Fibroblast of peridontal ligament (primary cell): ENCODE results near the gene FAM13A.
"Not testable (repeated sequence)": the region's sequence is repeated elsewhere in the genome, so short reads cannot be mapped to it uniquely, and the experiment has no call there.

Experiments
- DNase-seq: peaks from one replicate; pipeline ENCODE4 v3.0.0-alpha.2; 2010; ENCODE audit errors: extremely low read depth

Gene FAM13A

DNA sequence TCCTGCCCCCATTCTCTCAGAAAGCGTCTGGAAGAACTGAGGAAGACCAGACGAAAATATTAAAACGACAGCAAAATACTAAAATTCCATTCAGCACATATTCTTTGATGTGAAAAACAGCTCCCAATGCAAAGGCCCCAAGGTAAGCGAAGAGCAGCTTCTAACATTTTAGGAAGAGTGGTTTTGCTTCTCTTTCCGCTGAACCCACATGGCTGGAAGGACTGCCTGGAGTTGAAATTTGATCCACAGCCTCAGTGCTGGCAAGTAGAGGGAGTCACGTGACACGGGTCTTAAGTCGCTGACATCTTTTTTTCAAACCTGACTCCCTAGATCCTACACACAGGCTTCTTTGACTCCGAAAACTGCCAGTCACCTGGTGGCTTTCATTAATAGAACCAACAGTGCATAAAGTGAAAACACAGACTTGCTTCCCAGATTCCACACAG lies at the start of gene FAM13A:
Gene FAM13A, minus strand, starts transcription at position 233 of the 446 bp plus-strand sequence. Its CDS starts 221 bp downstream, at position 12.
- DNase-seq: peak; percentile 98

DNA sequence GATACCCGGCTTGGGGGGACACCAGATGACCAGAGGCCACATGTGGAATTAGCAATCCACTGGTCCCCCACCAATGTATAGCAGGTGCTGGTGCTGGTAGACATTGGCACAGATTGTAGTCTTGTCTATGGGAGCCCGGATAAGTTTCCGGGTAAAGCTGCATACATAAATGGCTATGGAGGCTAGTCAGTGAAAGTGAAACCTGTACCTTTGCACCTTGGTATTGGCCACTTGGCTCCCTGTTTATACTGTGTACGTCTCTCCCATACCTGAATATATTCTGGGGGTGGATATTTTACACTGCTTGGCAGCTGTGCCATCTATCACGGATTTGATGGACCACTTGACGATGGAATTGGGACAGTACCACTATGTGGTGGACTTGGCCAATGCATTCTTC lies 48.7 kb upstream of the FAM13A start:
- no peak for DNase-seq

DNA sequence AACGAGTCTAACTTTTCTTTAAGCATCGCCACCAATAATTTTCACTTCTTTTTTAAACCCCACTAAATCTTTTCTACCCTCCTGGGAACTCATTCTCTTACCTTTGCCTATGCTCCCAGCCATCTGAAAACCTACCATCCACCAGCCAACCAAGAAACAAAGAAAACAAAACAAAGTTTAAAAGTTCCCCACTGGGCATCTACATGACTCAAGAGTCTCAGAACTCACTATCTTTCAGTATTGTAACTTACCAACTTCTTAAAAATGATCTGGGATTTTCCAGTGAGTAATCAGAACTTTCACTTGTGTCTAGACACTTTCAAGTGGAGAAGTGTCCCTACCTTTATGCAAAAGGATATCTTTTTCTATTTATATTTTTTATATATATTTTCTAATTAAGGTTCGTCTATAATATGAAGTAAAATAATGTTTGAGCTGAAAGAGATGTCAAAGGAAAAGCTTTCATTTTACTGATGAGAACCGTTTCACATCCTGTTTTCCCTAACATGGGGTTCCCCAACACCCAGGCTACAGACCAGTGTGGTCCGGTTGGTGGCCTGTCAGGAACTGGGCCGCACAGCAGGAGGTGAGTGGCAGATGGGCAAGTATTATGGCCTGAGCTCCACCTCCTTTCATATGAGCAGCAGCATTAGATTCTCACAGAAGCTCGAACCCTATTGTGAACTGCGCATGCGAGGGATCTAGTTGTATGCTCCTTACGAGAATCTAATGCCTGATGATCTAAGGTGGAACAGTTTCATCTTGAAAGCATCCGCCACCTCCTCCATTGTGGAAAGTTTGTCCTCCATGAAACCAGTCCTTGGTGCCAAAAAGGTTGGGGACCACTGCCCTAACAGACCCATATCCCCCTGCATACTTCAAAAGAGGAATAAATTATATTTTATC lies 44.5 kb upstream of the FAM13A start:
- DNase-seq: no peak

DNA sequence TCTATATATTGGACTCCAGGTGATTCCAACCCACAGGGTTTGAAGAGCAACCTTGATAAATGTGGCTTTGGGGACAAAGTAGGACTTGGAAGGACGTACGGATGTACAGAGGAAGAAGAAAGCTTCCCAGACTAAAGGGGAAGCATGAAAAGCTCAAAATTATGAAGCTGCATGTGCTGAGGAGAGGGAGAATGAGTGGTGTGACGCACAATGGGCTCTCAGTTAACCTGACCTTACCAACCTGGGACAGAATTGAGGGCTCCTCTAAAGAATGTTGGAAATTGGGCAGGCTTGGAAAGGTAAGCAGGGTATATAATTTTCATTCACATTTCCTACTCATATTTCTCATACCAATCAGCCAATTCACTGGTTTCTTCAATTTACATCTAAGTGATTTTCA lies 43.9 kb upstream of the FAM13A start:
- no peak for DNase-seq

DNA sequence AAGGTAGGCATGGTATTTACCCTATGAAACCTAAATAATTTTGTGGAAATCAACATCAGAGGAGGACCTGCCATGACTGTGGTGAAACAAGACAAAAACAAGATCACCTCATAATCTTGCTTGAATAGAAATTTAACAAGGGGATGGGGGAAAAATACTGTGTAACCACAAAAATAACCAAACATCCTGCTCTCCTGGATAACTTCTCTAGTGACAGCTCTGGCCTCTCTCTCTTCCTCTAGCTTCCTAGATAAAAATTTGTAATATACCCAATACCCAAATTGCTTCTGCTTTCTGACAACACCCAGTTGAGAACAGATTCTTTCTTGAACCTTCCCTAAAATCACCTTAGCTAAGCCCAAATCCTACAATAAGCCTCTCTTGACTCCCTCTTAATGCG lies 42.5 kb upstream of the FAM13A start:
- no peak for DNase-seq

DNA sequence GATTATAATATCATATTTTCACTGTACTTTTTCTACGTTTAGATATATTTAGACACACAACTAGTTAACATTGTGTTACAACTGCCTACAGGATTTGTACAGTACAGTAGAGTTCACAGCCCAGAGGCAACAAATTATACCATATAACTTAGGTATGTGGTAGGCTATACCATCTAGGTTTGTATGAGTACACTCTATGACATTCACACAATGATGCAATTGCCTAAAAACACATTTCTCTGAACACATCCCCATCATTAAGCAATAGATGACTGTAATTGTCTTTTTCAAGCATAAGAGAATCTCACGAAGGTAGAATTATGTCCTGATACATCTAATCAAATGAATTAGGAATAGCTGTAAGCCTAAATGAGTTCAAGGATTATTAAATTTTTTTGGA lies 42.0 kb upstream of the FAM13A start:
- DNase-seq: no peak

DNA sequence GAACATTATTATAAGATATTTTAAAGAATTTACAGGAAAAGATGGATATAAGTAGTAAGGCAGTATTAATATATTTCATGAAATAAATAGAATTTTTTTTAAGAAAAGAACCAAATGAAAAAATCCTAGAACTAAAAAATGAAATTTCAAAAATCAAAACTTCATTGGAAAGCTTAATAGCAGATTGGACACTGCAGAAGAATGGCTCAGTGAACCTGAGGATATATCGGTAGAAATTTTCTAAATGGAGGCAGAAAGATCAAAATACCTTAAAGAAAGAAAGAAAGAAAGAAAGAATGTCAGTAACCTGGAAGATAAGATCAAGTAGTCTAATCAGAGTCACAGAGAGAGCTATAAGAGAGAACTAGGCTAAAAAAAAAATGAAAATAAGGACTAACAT lies 21.3 kb upstream of the FAM13A start:
- DNase-seq: no peak

DNA sequence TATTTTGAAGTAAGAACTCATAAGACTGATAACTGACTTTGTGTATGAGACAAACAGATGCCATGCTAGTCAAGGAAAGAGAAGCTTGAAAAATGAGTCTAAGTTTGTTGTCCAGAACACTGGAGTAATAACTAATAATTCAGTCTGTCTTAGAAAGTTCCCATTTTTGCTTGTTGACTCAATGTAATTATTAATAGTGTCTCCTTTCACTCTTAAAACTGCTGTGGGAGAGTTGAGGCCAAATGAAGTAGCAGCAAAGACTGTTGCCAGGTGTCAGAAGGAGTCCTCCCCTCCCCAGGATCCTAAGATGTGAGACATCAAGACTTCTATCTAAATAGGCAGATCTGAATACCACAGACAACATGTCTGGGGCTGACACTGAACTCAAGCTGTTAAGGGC lies 20.8 kb upstream of the FAM13A start:
- DNase-seq: no peak

DNA sequence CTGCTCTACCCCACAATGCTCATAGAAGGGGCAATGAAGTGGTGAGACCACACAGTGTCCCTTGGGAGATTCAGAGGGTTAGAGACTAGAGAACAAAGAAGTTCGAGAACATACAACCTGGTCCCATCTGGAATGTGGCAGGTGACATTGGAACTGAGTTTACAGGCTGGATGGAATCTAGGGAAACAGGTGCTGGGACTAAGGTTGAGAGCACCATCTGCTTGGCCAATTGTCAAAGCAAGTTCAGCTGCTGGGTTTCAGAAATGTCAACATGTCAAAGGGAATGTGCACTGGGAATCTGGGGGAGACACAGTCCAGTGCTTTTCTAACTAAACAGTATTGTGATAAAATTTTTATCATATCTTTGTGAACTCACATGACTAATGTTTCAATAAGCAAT lies 15.9 kb upstream of the FAM13A start:
- DNase-seq: no peak

DNA sequence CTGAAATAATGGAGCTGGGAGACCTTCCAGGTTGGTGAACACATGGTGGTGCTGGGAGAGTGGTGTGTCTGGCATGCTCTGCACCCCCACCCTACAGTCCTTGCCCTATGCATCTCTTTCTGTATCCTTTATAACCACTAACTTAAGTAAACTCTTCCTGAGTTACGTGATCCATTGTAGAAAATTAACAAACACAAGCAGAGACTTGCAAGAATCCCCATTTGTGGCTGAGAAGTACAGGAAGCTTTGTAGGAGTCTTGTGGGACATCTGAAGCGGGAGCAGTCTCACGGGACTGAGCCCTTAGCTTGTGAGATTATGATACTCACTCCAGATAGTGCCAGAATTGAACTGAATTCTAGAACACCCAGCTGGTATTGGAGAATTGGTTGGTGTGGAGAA lies 14.3 kb upstream of the FAM13A start:
- no peak for DNase-seq

DNA sequence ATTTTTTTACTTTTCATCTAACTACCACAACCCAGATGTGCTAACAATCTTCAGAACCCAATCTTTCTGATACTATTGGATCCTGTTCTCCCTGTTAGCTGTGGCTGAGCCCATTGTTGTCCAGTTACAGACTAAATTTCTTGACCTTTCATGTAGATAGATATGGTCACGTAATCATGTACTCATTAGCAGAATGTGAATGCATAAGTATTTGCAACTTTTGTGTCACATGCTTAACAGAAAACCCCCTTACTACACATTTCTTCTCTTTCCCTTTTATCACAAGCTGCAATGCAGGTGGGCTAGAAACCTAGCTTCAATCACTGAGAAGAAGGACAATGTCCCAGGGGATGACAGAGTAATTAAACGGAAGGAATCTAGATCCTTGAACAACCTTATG lies 13.1 kb upstream of the FAM13A start:
- DNase-seq: no peak

DNA sequence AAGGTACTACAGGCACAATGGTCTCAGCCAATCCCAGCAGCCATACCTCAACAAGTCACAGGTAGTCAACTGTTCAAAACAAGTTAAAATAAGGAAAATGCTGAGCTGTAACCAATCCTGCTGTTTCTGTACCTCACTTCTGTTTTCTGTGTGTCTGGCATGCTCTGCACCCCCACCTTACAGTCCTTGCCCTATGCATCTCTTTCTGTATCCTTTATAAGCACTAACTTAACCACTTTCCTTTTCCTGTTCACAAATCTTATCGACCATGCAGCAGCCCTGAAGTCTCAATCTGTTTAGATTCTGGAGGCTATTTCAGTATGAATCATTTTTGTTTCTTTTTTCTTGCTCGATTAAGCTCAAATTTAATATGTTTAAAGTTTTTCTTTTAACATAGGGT lies 12.5 kb upstream of the FAM13A start:
- DNase-seq: no peak

DNA sequence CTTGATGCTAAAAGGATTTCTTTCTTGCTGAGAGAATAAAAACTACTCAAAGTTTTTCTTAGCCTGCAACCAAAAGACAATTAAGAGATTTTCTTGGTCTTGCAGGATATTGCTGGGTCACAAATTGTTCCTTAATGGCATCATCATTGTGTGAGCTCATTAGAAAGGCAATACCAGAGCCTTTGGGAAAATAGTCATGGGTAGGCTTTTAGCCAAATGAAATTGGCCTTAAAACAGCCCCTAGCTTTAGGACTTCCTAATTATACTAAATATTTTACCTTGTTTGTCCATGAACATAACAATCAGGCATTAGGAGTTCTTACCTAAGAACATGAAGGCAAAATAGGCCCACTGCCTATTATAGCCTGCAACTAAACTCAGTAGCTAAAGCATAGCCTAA lies 10.4 kb upstream of the FAM13A start:
- peak; percentile 33 for DNase-seq

DNA sequence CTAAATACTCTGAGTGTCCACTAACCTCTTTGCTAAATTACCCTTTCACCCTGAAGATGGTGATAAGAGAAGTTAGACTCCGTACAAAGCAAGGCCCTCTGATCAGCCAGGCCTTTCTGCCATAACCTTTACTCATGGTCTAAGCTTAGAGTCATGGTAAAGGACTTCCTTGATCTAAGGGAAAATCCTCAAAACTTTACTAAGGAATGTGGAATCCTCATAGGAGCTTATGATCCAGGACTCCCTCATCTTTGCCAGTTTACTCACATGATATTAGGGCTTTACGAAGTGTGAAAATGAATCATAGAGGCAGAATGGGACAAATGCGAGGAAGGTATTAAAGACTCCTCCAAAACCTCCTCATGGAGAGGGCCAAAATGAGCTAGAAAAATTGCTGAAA lies 7.9 kb upstream of the FAM13A start:
- DNase-seq: peak; percentile 21

DNA sequence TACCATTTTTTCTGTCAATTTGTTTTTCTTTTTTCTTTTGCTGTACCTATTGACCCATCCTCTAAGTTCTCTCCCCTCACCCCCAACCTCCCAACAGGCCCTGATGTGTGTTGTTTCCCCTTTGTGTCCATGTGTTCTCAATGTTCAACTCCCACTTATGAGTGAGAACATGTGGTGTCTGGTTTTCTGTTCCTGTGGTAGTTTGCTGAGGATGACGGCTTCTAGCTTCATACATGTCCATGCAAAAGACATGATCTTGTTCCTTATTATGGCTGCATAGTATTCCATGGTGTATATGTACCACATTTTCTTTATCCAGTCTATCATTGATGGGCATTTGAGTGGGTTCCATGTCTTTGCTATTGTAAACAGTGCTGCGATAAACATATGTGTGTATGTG lies 859 bp upstream of the FAM13A start:
- DNase-seq: not testable (repeated sequence)

DNA sequence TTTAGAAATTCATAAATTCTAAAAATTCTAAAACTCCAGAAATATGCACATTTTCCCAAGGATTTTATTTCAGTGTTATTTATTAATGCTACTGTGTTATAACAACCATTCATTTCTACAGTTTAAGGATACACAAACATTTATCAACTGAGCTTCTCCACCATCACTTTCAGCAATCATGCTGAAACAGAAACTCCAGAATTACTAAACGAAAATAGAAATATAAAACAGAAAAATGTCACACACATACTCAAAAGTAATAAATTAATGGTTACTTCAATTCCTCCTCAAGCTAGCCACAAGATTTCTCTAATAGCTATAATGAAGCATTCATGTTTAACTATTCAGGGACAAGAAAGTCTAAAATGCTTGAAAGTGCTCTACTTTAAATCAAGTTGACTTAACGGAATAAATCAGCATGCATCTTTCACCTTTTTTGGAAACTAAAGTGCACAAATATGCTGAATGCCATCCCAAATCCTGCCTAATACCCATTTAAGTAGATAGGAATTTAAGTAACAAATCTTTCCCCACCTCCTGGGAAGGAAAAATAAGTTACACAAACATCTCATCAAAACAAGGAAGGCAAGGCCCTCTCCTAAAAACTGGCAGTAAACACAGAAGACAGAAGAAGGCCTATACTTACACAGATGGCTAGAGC lies 563 bp downstream of the FAM13A start:
- no peak for DNase-seq

DNA sequence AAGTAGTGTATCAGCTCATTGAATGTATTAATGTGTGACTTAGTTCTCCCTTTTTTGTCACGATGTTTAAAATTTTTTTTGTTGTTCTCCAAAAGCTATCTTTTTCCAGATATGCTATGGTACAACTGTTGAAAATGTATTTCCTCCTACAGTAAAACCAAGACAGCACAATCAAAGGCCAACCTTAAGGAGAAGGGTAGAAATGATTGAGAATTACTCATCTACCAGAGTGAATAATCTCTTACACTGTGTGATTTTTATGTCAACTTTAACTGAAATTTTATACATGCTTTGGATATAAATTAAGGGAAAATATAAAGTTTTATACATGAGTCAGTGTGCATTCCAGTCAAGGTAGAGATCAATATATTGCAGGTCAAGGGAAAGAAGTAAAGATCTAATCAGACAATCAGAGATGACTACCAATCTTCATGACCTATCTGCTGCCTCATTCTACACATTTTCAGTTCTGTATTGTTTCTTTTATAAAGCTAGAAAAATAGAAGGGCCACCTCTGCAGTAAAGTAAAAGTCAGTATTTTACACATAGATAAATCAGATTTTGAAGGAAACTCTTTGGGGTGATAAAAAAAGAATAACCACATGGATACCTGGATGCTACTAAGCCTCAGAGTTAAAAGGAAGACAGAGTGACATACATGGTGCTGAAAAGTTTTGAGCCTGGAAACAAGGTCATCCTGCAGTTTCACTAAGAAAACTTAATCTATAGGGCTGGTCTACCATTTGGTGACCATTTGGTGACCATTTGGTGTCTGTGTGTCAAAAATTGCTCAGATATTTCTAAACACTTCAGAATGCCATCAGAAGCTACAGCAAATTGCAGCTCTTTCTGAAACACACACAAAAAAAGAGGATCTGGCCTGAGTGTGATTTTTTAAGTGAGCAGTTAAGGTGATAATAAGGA lies 1.6 kb downstream of the FAM13A start:
- peak; percentile 11 for DNase-seq

DNA sequence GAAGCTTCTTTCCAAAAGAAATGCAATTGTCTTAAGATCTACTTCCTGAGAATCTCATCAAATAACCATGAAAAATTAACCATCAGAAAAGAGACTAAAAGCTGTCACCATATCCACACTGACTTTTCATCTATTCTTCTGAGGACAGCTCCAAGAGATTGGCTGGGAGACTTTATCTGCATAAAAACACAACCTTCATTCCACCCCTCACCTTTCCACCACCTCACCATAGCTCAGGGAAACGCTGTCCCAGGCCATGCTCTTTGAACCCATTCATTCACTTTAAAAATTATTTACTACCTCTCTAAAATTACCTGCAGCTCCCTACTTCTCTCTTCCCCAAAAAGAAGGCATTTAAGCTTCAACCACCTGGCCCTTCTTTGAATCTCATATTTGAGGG lies 2.4 kb downstream of the FAM13A start:
- DNase-seq: no peak

DNA sequence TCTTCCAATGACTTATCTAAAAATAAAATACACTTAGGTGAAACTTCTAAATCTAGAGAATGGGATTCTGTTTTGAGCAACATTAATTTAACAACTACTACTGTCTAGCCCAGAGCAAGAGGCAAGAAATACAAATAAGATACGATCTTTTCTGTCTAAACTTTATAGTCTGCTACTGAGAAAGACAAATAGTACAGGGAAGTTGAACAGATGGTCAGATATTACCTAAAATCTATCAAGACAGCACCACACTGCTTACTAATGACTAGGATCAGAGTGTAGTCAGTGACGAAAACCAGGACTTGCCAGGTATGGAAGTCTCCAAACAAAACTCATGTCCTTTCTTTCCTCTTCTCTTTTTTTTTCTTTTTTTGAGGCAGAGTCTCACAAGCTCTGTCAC lies 7.1 kb downstream of the FAM13A start:
- DNase-seq: no peak

DNA sequence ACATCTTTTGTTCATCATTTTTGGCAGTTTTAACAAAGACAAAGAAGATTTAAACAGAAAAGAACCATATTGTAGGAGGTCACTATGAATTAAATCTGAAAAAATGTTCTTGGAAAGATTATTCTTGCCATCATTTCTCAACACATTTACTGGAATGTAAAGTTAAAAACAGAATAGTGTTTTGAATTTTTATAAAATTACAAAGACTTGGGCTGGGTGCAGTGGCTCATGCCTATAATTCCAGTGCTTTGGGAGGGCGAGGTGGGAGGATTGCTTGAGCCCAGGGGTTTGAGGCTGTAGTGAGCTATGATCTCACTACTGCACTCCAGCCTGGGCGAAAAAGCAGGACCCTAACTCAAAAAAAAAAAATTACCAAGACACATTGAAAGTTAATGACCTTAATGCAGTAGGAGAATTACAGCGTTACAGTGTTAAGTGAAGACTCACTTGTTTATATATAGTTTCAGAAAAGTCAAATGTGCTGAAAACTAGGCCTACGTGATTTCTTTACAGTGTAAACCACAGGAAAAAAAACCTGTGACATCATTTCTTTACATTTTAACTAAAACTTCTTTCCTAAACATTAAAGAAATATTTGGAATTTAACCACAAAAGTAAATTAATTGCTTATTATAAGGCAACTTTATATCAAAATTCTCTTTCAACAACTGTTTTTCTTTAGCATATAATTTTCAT lies 7.9 kb downstream of the FAM13A start:
- DNase-seq: peak; percentile 27

DNA sequence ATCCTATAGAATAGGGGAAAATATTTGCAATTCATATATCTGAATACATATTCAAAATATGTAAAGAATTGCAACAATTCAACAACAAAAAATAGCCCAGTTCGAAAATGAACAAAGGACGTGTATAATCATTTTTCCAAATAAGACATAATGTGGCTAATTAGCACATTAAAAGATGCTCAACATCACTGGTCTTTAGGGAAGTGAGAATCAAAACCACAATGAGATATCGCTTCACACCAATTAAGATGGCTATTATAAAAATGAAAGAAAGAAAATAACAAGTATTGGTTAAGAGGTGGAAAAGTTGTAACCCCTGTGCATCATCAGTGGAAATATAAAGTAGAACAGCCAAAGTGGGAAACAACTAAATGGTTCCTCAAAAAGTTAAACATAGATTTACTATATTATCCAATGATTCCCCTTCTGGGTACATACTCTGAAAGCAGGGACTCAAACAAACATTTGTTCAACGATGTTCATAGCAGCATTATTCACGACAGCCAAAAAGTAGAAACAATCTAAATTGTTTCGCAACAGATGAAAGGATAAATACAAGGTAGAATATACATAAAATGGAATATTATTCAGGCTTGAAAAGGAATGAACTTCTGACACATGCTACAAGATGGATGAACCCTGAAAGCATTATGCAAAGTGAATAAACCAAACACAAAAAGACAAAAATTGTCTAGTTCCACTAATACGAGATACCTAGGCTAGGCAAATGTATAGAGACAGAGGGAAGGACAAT lies 12.7 kb downstream of the FAM13A start:
- no peak for DNase-seq
